NCI-H2171 (cell line): ENCODE measurements around the gene TMEM174.
A peak's percentile ranks its signal among the peaks of the same experiment; 100 is the strongest.

ENCODE experiments used
- DNase-seq: peaks from one replicate; lab custom pipeline; 2025; lab: John Stamatoyannopoulos, UW

The TMEM174 gene

DNA sequence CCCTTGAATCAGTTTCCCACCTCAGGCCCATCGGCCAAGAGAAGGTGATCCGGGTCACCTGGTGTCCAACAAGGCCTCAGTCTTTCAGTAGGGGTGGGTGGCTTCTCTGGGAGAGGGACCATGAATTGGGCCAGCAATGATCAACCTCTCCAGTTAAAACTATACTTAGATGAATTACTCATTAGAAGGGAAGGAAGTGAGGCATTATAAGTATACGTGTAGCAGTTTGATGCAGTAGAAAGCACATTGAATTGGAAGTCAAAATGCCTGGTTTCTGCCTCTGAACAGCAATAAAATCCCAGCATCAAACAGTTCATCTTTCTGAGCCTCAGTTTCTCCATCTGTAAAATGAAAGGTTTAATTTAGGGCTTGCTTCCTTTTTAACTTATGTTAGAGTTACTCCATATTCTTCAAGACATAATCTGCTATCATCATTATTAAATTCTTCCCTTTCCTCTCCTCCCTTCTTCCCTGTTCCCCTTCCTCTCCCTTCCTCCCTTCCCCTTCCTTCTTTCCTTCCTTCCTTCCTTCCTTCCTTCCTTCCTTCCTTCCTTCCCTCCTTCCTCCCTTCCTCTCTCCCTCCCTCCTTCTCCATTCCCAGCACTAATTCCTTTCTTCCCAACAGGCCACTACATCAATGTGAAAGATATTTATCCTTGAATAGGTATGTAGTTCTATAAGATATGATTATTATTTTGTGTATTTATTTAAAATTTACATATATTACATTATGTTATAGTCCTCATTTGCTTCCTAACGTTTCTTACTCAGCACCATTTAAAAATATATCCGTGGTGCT, 18.6 kb upstream of the TMEM174 start:
- no peak for DNase-seq

- DNase-seq = no peak
These were observed 17.4 kb upstream of the TMEM174 start for GRCh38 chr5:73155271-73156222.

DNA sequence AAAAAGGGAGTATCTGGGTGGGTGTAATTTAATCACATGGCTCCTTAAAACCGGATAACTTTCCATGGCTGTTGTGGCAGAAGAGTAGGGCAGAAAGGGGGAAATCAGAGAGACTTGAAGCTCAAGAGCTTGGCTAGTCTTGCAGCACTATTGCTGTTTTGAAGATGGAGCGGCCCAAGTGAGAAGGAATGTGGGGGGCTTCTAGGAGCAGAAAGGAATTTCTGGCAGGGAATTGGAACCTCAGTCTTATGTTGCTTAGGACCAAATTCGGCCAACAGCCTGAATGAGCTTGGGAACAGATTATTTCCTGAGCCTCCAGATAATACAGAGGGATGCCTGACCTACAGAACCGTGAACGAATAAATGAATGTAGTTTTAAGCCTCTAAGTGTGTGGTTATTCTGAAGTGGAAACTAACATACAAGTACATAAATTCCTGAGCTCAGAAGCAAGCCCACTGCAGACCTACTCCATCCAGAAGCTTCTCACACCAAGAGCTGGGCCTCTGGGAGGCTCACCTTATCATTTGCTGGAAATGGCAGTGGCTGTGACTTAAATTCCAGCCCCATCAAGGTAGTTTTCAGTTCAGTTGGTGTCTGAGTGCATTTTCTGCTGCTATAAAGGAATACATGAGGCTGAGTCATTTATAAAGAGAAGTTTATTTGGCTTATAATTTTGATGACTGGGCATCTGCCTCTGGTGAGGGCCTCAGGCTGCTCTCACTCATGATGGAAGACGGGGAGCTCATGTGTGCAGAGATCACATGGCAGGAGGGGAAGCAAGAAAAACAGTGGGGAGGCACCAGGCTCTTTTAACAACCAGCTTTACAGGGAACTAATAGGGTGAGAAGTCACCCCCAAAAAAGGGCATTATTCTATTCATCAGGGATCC, 15.3 kb upstream of the TMEM174 start:
- DNase-seq = no peak

DNA sequence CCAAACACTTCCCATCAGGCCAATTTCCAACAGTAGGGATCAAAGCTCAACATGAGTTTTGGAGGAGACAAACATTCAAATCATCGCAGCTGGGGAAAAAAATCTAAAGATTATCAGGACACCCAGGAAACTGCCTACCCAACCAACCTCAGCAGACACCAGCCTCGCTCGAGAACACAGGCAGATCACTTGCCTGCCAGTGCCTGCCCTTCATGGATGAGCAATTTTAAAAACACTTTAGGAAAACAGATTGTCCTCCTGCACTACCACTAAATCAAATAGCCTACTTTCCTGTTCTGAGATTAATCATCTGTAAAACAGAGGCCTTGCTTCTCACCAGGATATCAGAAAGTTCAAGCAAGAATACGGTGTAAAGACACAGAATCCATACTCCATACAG, 14.7 kb upstream of the TMEM174 start:
- no peak for DNase-seq

DNA sequence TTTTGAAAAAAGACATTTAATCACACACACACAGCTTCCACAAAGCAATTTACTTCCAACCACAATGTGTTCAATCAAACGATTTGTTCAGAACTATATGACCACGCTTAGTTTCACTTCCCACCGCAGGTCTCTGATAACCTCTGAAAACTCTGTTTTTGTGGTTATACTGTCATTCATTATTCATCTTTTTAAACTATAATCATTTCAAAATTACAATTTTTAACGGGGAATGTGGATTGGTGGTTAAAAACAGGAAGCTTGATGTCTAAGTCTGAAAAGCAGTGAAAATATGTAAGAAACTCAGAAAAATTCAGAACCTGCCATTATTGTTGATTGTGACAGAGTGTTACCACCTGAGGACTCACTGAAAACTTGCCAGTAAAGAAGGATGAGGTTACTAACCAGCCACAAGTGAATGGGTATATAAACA, 12.7 kb upstream of the TMEM174 start:
- no peak for DNase-seq

DNA sequence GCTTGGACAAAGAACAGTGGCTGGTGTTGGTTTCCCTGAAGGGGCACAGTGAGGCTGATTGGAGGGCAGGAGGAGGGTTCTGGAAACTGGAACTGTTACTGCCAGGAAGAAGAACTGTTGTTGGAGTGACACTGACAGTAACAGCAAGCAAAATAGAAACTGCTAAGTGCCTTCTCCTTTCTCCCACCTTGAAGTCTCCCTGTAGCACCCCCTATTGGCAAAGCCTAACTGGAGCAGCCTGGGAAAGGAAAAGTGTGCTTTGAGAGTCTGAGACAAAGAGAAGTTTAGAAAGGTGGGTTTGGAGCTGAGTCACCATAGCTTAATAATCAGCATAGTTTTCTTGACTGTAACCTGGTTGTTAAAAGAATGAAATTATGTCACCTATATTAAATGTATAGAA, 2.5 kb upstream of the TMEM174 start:
- DNase-seq = no peak

GRCh38 chr5:73171495-73171894, 1.5 kb upstream of the TMEM174 start:
- no peak for DNase-seq

GRCh38 chr5:73174100-73174815, 1.3 kb downstream of the TMEM174 start:
- DNase-seq = no peak

DNA sequence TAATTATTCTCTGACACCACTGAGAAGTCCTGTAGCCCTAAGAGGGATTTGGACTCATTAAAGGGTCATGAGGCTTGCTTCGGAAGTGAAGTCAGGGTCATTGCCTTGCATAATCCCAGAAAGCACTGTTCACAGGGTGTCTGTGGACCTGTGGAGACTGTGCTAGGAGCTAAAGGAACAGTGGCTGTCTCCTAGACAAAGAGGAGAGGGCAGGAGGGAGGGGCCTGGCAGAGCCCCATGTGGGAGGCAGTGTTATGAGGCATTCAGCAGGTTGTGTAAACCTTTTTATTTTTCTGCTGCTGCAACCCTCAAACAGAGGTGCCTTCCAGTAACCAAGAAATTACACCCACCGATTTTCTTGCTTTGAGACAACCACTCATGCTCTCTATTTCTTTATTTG, 3.3 kb downstream of the TMEM174 start:
- DNase-seq = no peak

- no peak for DNase-seq
These were observed 5.3 kb downstream of the TMEM174 start for GRCh38 chr5:73178265-73178664.

DNA sequence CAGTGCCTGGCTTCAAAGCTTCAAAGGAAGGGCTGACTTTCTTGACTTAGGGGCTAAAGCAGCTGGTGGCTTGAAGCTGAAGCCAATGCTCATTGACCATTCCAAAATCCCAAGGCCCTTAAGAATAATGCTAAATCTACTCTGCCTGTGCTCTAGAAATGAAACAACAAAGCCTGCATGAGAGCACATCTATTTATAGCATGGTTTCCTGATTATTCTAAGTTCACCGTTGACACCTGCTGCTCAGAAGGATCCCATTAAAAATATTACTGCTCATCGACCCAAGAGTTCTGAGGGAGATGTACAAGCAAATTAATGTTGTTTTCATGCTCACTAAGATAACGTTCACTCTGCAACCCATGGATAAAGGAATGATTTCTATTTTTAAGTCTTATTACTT, 6.7 kb downstream of the TMEM174 start:
- no peak for DNase-seq

GRCh38 chr5:73180566-73180965, 7.6 kb downstream of the TMEM174 start:
- no peak for DNase-seq

DNA sequence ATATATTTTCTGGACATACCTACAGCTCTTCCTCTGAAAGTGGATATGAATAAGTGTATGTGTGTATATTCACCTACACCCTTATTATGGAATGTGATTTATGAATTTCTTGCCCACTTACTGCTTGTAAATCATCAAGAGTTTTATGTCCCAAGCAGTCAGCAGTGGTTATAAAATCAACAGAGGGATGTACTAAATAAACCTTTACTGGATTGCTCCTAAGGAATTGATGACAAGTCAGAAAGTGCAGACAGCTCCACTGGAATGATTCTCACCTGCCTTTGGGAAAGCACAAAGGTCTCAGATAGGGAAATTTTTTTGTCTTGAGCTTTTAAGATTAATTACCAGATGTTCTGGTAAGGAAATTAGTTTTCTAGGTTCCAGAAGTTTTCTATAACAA, 9.3 kb downstream of the TMEM174 start:
- DNase-seq = no peak

- DNase-seq = no peak
These were observed 10.0 kb downstream of the TMEM174 start for GRCh38 chr5:73183000-73183399.

DNA sequence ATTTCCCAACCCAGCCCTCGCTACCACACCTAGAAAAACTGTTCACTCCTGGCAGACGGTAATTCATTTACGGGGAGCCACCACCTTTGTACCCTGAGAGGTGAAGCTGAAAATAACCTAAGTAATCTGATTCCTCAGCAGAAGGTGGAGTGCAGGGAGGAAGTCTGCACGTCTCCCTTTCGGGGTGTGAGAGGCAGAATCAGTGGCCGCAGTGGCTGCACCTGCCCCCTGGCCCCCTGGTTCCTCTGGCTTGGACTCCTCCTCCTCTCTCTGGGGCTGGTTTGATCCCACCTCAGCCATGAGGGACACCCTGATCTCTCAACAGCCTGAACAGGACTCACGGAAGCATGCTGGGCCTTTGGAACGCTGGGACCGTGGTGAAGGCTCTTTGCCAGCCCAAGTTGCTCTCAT, 10.5 kb downstream of the TMEM174 start:
- DNase-seq = peak; percentile 26

DNA sequence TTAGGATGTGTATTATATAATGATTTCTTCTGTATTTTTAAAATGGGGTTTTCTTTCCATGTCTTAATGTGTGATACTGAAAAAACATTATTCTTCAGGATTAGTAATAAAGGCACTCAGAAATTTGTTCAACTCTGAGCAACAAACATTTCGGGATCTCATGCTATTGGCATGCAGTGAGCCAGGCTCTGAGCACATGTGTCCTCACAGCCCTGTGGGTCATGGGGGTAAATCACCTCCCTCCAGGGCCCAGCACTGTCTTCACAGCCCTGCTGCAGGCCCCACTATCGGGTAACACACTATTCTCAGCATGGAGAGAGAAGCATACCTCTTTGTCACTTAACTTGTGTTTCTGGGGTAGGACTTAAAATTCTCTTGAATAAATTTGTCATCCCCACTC, 14.0 kb downstream of the TMEM174 start:
- no peak for DNase-seq

GRCh38 chr5:73188764-73189531, 16.0 kb downstream of the TMEM174 start:
- DNase-seq = no peak

- DNase-seq = no peak
These were observed 16.9 kb downstream of the TMEM174 start for GRCh38 chr5:73189871-73190376.

GRCh38 chr5:73192370-73192769, 19.4 kb downstream of the TMEM174 start:
- DNase-seq = no peak

DNA sequence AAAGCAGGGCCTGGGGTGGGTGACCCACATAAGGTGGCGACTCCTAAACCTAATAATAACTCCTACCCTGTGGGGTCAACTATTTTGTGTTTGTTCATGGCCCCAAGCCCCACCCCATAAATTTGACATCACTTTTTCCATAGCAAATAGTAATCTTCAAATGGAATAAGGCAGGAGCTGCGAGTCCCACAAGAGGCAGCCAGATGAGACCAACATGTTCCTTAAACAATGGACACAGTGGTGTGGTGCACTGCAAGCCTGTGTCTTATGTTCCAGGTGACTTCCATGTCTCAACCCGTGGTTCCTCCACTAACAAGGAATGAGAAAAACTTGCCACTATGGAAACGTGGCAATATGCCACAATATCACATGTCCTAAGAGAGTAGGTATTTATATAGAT, 20.6 kb downstream of the TMEM174 start:
- DNase-seq = no peak
